CD8-positive, alpha-beta memory T cell (primary cell): ENCODE results near the gene MTRFR. TPM values are rescaled to one million over a fixed set of nuclear protein-coding genes. Genes with fewer than 3 reads are reported as not detected.
"Not testable (repeated sequence)": the region's sequence is repeated elsewhere in the genome, so short reads cannot be mapped to it uniquely, and the experiment has no call there.

Experiments used
- CTCF ChIA-PET: fragments of 350-600 bp; sonication (Branson Sonifier 250); formaldehyde crosslinking; loops from one replicate; lab custom pipeline; 2021; ENCODE audit warnings: antibody characterized with exemption; lab: Charles Lee
- POLR2A ChIA-PET: fragments of 350-600 bp; sonication (Branson Sonifier 250); formaldehyde crosslinking; loops from one replicate; lab custom pipeline; 2021; ENCODE audit warnings: antibody characterized with exemption; lab: Charles Lee
- DNase-seq, 5 donors: peaks; one replicate each; pipeline versions ENCODE4 v3.0.0 to v3.0.0-alpha.2; 2020 to 2022; ENCODE audit warnings: mixed read lengths in 1 of 5
- H3K27ac ChIP-seq: one replicate; pipeline ENCODE4 v1.7.0; 2013; ENCODE audit warnings: low read depth, mild to moderate bottlenecking, low read length, moderate library complexity
- H3K27me3 ChIP-seq: 2 replicates; pipeline ENCODE4 v1.7.0; 2013; ENCODE audit warnings: low read length, mild to moderate bottlenecking; ENCODE audit not compliant: insufficient read depth, poor library complexity, severe bottlenecking
- H3K36me3 ChIP-seq: 2 replicates; pipeline ENCODE4 v1.7.0; 2013; ENCODE audit warnings: mild to moderate bottlenecking, low read length, moderate library complexity; ENCODE audit not compliant: insufficient read depth
- H3K4me1 ChIP-seq: 2 replicates; pipeline ENCODE4 v1.7.0; 2013; ENCODE audit warnings: mild to moderate bottlenecking, low read length, moderate library complexity; ENCODE audit not compliant: insufficient read depth
- H3K4me3 ChIP-seq: 2 replicates; pipeline ENCODE4 v1.7.0; 2013; ENCODE audit warnings: mild to moderate bottlenecking, low read length
- H3K9me3 ChIP-seq: 2 replicates; pipeline ENCODE4 v1.7.0; 2013; ENCODE audit warnings: mild to moderate bottlenecking, low read length
- H3K27ac Mint-ChIP-seq, 8 donors: one replicate each; pipeline ENCODE4 v1.8.0; 2020 to 2021; ENCODE audit warnings: mixed read lengths in 8 of 8, mild to moderate bottlenecking in 6 of 8, inconsistent platforms in 3 of 8, moderate library complexity in 3 of 8
- H3K27me3 Mint-ChIP-seq, 2 donors: one replicate each; pipeline ENCODE4 v1.8.0; 2020 to 2021; ENCODE audit warnings: mixed read lengths in 2 of 2, mild to moderate bottlenecking in 1 of 2, moderate library complexity in 1 of 2
- H3K36me3 Mint-ChIP-seq, 3 donors: one replicate each; pipeline ENCODE4 v1.8.0; 2020 to 2021; ENCODE audit warnings: mixed read lengths in 3 of 3, inconsistent platforms in 1 of 3, mild to moderate bottlenecking in 1 of 3
- H3K4me1 Mint-ChIP-seq, 3 donors: one replicate each; pipeline ENCODE4 v1.8.0; 2020 to 2021; ENCODE audit warnings: mixed read lengths in 3 of 3, inconsistent platforms in 1 of 3, mild to moderate bottlenecking in 1 of 3
- H3K4me3 Mint-ChIP-seq, 7 donors: one replicate each; pipeline ENCODE4 v1.8.0; 2020 to 2021; ENCODE audit warnings: mixed read lengths in 7 of 7, mild to moderate bottlenecking in 6 of 7, moderate library complexity in 4 of 7, inconsistent platforms in 2 of 7
- H3K9me3 Mint-ChIP-seq, 5 donors: one replicate each; pipeline ENCODE4 v1.8.0; 2020 to 2022; ENCODE audit warnings: mixed read lengths in 5 of 5, mild to moderate bottlenecking in 3 of 5, moderate library complexity in 2 of 5, inconsistent platforms in 1 of 5
- polyA plus RNA-seq: library from polyadenylated mRNA; unstranded; fragments of 300-500 nt; fragmentation: Illumina TruSeq; gene quantifications from one replicate; pipeline ENCODE4 v1.2.3, GENCODE V29; 2021
- total RNA-seq, 2 experiments: library from RNA; stranded (reverse); gene quantifications; one replicate each; pipeline ENCODE4 v1.2.3, GENCODE V29; 2021

Gene MTRFR
- total and polyA plus RNA-seq, 3 experiments from 2014 or later: 26.6 to 51.4 (median 26.6) TPM

DNA sequence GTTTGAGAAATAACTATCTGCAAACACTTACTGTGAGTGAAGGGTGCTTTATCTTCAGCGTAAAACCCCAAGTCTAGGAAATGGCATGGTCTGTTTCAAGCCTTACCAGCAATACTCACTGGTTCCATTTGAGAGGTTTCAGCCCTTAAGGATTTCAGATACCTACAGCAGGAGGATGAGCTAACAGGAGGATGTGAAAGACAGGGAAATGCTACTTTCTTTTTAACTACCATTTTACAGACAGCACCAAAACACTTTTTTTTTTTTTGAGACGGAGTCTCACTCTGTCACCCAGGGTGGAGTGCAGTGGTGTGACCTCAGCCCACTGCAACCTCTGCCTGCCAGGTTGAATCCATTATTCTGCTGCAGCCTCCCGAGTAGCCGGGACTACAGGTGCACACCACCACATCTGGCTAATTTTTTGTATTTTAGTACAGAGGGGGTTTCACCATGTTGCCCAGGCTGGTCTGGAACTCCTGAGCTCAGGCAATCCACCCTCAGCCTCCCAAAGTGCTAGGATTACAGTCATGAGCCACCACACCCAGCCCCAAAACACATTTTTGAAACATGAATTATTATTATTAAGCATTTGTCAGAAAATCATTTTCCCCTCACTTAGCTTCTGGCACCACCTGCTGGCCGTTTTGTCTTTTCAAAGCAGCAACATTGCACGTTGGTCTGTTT, 4.6 kb downstream of the MTRFR start:
- Histone ChIP-seq H3K4me1 (peaks cover 64% of the 10 kb centered on the region), H3K4me3 (no peak overlapping the region), H3K27ac (no peak overlapping the region), H3K9me3 (no peaks in the 10 kb centered on the region), H3K27me3 (no peaks in the 10 kb centered on the region), H3K36me3 (no peaks in the 10 kb centered on the region)
- Mint-ChIP-seq H3K27ac (peak overlapping the region in 7 of 8 donors; percentile 50 to 94 (median 79)), H3K4me1 (peaks cover 46 to 77% (median 72%) of the 10 kb centered on the region in 3 donors), H3K36me3 (peaks cover 0 to 67% (median 2%) of the 10 kb centered on the region in 3 donors), H3K4me3 (peak overlapping the region; percentile 23 to 83 (median 43)), H3K27me3 (peaks cover 0 to 2% of the 10 kb centered on the region in 2 donors), H3K9me3 (peaks cover 0 to 2% (median 0%) of the 10 kb centered on the region in 5 donors)
- ChIA-PET CTCF (interaction anchor here (0.7 to 11.9 kb wide), 36 partner anchors 10 to 447 kb away, joined by 3 to 113 read pairs (median 4); partner anchors contain the start of genes ARL6IP4, OGFOD2 and TMED2), POLR2A (interaction anchor here (0.6 to 1.7 kb wide), 4 partner anchors 9 to 307 kb away, joined by 3 to 7 read pairs (median 5); no protein-coding TSS in a partner anchor)
- peak; percentile 46 to 79 (median 59) for DNase-seq

DNA sequence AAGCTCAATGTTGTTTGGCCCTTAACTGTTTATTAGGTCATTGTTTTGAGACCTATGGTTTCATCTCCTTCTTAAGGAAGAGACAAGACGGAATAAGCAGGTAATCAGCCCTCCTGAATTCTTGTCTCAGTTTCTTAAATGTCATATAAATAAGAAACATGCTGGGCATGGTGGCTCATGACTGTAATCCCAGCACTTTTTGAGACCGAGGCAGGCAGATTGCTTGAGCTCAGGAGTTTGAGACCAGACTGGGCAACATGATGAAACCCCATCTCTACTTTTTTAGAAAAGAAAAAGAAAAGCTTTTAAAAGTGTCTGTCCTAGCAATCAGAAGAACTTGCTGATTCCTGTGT, 5.1 kb downstream of the MTRFR start:
- Histone ChIP-seq H3K9me3 (no peaks in the 10 kb centered on the region), H3K4me3 (no peak overlapping the region), H3K36me3 (no peaks in the 10 kb centered on the region), H3K27me3 (no peaks in the 10 kb centered on the region), H3K27ac (no peak overlapping the region), H3K4me1 (peaks cover 64% of the 10 kb centered on the region)
- Mint-ChIP-seq H3K4me3 (peak overlapping the region in 5 of 7 donors; percentile 18 to 81 (median 39)), H3K27me3 (no peaks in the 10 kb centered on the region), H3K4me1 (peaks cover 44 to 74% (median 70%) of the 10 kb centered on the region in 3 donors), H3K36me3 (peaks cover 0 to 64% (median 2%) of the 10 kb centered on the region in 3 donors), H3K27ac (peak overlapping the region in 6 of 8 donors; percentile 50 to 94 (median 79)), H3K9me3 (peaks cover 0 to under 1% (median 0%) of the 10 kb centered on the region in 5 donors)
- DNase-seq: no peak
- POLR2A ChIA-PET: interaction anchor here (1.2 to 1.7 kb wide), 3 partner anchors 10 to 195 kb away, joined by 3 to 7 read pairs (median 7); no protein-coding TSS in a partner anchor
- CTCF ChIA-PET: interaction anchor here (0.7 to 11.9 kb wide), 35 partner anchors 9 to 448 kb away, joined by 3 to 113 read pairs (median 4); partner anchors contain the start of genes ARL6IP4, OGFOD2 and TMED2

DNA sequence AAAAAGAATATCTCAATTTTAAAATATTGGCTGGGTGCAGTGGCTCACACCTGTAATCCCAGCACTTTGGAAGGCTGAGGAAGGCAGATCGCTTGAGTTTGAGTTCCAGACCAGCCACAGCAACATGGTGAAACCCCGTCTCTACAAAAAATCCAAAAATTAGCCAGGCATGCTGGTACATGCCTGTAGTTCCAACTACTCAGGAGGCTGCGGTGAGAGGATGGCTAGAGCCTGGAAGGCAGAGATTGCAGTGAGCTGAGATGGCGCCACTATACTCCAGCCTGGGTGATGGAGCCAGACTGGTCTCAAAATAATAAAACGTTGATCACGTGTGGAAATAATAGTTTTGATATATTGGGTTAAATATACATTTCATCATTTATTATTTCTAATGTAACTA, 5.7 kb downstream of the MTRFR start:
- Histone ChIP-seq H3K27me3 (no peaks in the 10 kb centered on the region), H3K27ac (no peak overlapping the region), H3K4me1 (peaks cover 67% of the 10 kb centered on the region), H3K9me3 (no peaks in the 10 kb centered on the region), H3K36me3 (peaks cover 3% of the 10 kb centered on the region), H3K4me3 (no peak overlapping the region)
- H3K36me3 Mint-ChIP-seq: peaks cover 0 to 60% (median 2%) of the 10 kb centered on the region in 3 donors
- POLR2A ChIA-PET: interaction anchor here (1.2 kb wide), 1 partner anchor 16 kb away, joined by 3 read pairs; no protein-coding TSS in a partner anchor
- DNase-seq: no peak
- H3K4me3 Mint-ChIP-seq: no peak overlapping the region
- no peaks in the 10 kb centered on the region for H3K9me3 Mint-ChIP-seq
- CTCF ChIA-PET: interaction anchor here (0.8 to 11.9 kb wide), 18 partner anchors 8 to 367 kb away, joined by 3 to 113 read pairs (median 4); partner anchors contain the start of gene TMED2
- H3K27me3 Mint-ChIP-seq: no peaks in the 10 kb centered on the region
- peaks cover 42 to 72% (median 69%) of the 10 kb centered on the region in 3 donors for H3K4me1 Mint-ChIP-seq
- peak overlapping the region in 4 of 8 donors; percentile 24 to 94 (median 32) for H3K27ac Mint-ChIP-seq

DNA sequence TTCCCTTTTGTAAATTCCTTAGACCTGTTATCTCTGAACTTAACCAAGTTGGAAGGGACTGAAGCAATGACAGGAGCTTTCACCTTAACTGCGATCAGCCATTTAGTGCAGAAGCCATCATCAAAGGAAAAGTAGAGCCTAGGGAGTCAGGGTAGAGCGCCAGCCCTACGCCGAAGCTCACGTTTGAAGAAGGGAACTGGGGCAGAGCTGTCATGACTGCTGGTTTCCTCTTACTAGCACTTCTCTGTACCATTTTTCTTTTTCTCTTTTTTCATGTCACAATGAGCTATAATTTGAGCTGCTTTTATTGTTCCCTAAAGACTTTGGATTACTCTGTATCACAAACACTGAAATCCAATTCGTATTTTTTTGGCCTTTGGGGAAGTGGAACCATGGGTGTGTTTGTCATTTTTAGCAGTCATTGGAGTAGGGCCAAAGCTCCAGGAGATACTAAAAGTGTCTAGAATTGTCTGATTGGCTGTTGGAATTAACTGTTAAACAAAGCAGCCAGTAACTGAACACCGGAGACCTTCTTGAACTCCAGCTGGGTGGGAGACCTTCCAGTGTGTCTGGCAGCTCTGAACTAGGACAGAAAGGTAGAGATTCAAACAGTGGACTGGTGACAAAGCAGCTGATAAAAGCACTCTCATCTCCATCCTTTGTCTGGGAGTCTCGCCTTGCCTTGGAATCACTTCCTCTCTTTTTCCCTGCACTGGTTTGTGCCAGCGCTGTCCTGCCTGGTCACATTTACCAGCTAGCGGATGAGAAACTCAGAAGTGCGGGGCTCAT, 9.1 kb downstream of the MTRFR start:
- CTCF ChIA-PET: interaction anchor here (0.7 to 11.9 kb wide), 5 partner anchors 10 to 382 kb away, joined by 3 to 113 read pairs (median 4); partner anchors contain the start of genes MPHOSPH9 and MTRFR
- peaks cover 0 to 56% (median 2%) of the 10 kb centered on the region in 3 donors for H3K36me3 Mint-ChIP-seq
- H3K27ac ChIP-seq: no peak overlapping the region

DNA sequence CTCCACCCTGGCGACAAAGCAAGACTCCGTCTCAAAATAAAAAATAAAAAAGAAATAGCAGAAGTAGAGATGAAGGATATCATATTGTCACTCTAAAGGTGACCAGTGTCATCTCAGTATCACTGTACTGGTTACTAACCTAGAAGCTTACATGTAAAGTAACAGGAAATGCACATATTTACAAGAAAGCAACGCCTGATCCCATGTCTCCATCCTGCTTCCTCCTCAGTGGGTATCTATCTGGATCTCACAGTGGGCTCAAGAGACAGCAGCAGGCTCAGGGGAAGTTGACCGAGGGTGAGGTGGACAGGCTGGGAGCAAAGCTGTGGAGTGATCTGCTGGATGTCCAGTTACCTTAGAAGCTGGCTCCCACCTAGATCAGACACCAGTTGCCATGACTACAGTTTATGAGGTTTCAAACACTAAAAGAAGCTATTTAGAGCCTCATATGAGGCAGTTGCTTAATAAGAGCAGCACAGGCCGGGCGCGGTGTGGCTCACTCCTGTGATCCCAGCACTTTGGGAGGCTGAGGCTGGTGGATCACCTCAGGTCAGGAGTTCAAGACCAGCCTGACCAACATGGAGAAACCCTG, 10.5 kb downstream of the MTRFR start:
- no peak for DNase-seq
- Mint-ChIP-seq H3K4me1 (peaks cover 49 to 72% (median 62%) of the 10 kb centered on the region in 3 donors), H3K4me3 (no peak overlapping the region), H3K27me3 (no peaks in the 10 kb centered on the region), H3K27ac (peak overlapping the region in 7 of 8 donors; percentile 37 to 85 (median 62)), H3K36me3 (peaks cover 0 to 58% (median 2%) of the 10 kb centered on the region in 3 donors), H3K9me3 (no peaks in the 10 kb centered on the region)
- peaks cover 32% of the 10 kb centered on the region for H3K4me1 ChIP-seq
- no peaks in the 10 kb centered on the region for H3K9me3 ChIP-seq
- no peak overlapping the region for H3K4me3 ChIP-seq
- H3K27me3 ChIP-seq: no peaks in the 10 kb centered on the region
- H3K27ac ChIP-seq: no peak overlapping the region
- H3K36me3 ChIP-seq: peaks cover 3% of the 10 kb centered on the region
- POLR2A ChIA-PET: interaction anchor here (2.2 kb wide), 1 partner anchor 11 kb away, joined by 8 read pairs; the partner anchor contains the start of genes MPHOSPH9 and MTRFR
- CTCF ChIA-PET: interaction anchor here (1.5 kb wide), 1 partner anchor 26 kb away, joined by 3 read pairs; no protein-coding TSS in a partner anchor

More for the DNA sequence above, 9.1 kb downstream of the MTRFR start:
- Histone ChIP-seq H3K4me3 (no peak overlapping the region), H3K9me3 (no peaks in the 10 kb centered on the region), H3K36me3 (peaks cover 3% of the 10 kb centered on the region), H3K4me1 (peaks cover 40% of the 10 kb centered on the region), H3K27me3 (no peaks in the 10 kb centered on the region)
- Mint-ChIP-seq H3K9me3 (no peaks in the 10 kb centered on the region), H3K4me1 (peaks cover 46 to 72% (median 61%) of the 10 kb centered on the region in 3 donors), H3K4me3 (peak overlapping the region in 1 of 7 donors; percentile 48), H3K27ac (peak overlapping the region in 7 of 8 donors; percentile 14 to 91 (median 77)), H3K27me3 (no peaks in the 10 kb centered on the region)
- DNase-seq: peak in 1 of 5 donors; percentile 37
- POLR2A ChIA-PET: interaction anchor here (2.2 kb wide), 1 partner anchor 9 kb away, joined by 8 read pairs; the partner anchor contains the start of genes MPHOSPH9 and MTRFR

DNA sequence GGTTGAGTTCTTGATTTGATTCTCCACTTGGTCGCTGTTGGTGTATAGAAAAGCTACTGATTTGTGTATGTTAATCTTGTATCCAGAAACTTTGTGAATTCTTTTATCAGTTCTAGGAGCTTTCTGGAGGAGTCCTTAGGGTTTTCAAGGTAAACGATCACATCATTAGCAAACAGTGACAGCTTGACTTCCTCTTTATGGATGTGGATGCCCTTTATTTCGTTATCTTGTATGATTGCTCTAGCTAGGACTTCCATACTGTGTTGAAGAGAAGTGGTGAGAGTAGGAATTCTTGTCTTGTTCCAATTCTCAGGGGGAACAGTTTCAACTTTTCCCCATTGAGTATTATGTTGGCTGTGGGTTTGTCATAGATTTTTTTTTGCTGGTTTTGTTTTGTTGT, 12.4 kb downstream of the MTRFR start:
- ChIA-PET POLR2A (no interaction called here), CTCF (no interaction called here)
- Histone ChIP-seq H3K4me1 (peaks cover 36% of the 10 kb centered on the region), H3K9me3 (no peaks in the 10 kb centered on the region), H3K36me3 (peaks cover 3% of the 10 kb centered on the region), H3K27ac (no peak overlapping the region), H3K27me3 (no peaks in the 10 kb centered on the region), H3K4me3 (no peak overlapping the region)
- H3K36me3 Mint-ChIP-seq: peaks cover 0 to 61% (median 4%) of the 10 kb centered on the region in 3 donors
- peaks cover 57 to 75% (median 68%) of the 10 kb centered on the region in 3 donors for H3K4me1 Mint-ChIP-seq
- no peak for DNase-seq
- no peaks in the 10 kb centered on the region for H3K27me3 Mint-ChIP-seq
- no peaks in the 10 kb centered on the region for H3K9me3 Mint-ChIP-seq
- H3K27ac Mint-ChIP-seq: peak overlapping the region; percentile 22 to 92 (median 58)
- H3K4me3 Mint-ChIP-seq: peak overlapping the region in 4 of 7 donors; percentile 7 to 44 (median 34)

DNA sequence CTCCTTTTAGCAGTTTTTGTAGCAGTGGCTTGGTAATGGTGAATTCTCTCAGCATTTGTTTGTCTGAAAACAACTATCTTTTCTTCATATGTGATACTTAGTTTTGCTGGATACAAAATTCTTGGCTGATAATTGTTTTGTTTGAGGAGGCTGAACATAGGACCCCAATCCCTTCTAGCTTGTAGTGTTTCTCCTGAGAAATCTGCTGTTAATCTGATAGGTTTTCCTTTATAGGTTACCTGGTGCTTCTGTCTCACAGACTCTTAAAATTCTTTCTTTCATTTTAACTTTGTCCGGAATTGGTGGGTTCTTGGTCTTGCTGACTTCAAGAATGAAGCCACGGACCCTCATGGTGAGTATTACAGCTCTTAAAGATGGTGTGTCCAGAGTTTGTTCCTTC, 14.9 kb downstream of the MTRFR start:
- H3K27me3 ChIP-seq, H3K4me3 ChIP-seq, H3K27me3 Mint-ChIP-seq, H3K9me3 Mint-ChIP-seq, H3K27ac ChIP-seq, H3K9me3 ChIP-seq, DNase-seq, H3K36me3 ChIP-seq: not testable (repeated sequence)
- Mint-ChIP-seq H3K4me1 (peaks cover 56 to 77% (median 64%) of the 10 kb centered on the region in 3 donors), H3K27ac (peak overlapping the region in 5 of 8 donors; percentile 43 to 77 (median 57)), H3K36me3 (peaks cover 0 to 59% (median 4%) of the 10 kb centered on the region in 3 donors), H3K4me3 (peak overlapping the region in 3 of 7 donors; percentile 31 to 76 (median 61))
- ChIA-PET POLR2A (interaction anchor here (0.6 to 1.3 kb wide), 2 partner anchors 8 to 15 kb away, joined by 3 to 8 read pairs; partner anchors contain the start of genes MPHOSPH9 and MTRFR), CTCF (interaction anchor here (1.1 to 1.5 kb wide), 2 partner anchors 10 kb away, joined by 4 to 8 read pairs; no protein-coding TSS in a partner anchor)
- H3K4me1 ChIP-seq: peaks cover 30% of the 10 kb centered on the region
